HepG2 (cell line): Measurements from ENCODE around the gene TLCD1. TPM values are rescaled to one million over a fixed set of nuclear protein-coding genes. Genes with fewer than 3 reads are reported as not detected.

ENCODE experiments used
- ATF1 ChIP-seq: IDR thresholded peaks from 2 replicates; pipeline ENCODE4 v1.6.1; 2016; ENCODE audit warnings: mild to moderate bottlenecking, control low read depth
- ATF7 ChIP-seq, 2 experiments: fragments of 450-650 bp in 1 of 2; sonication (generic) in 1 of 2; formaldehyde crosslinking in 1 of 2; IDR thresholded peaks; 2 replicates each; pipeline versions ENCODE4 v1.4.0 to v1.6.1; 2016 to 2020; ENCODE audit warnings: antibody characterized with exemption in 1 of 2, mild to moderate bottlenecking in 1 of 2, missing genetic modification reagents in 1 of 2
- HNRNPK ChIP-seq: fragments of 200-400 bp; formaldehyde crosslinking; IDR thresholded peaks from 2 replicates; pipeline ENCODE4 v1.6.1; 2018; ENCODE audit warnings: low read length, low read depth, moderate library complexity, mild to moderate bottlenecking; ENCODE audit not compliant: poor library complexity, severe bottlenecking
- HOXA7 ChIP-seq: sonication (generic); formaldehyde crosslinking; IDR thresholded peaks from 2 replicates; pipeline ENCODE4 v1.8.1; 2022; ENCODE audit warnings: mild to moderate bottlenecking, missing genetic modification reagents, moderate library complexity
- KDM2A ChIP-seq: sonication (generic); formaldehyde crosslinking; IDR thresholded peaks from 2 replicates; pipeline ENCODE4 v1.4.0; 2020; ENCODE audit warnings: low read depth, missing genetic modification reagents, borderline replicate concordance
- KDM3A ChIP-seq: IDR thresholded peaks from 2 replicates; pipeline ENCODE4 v1.6.1; 2018; ENCODE audit warnings: low read depth, missing compliant biosample characterization
- KLF16 ChIP-seq, 2 experiments: sonication (generic) in 1 of 2; formaldehyde crosslinking in 1 of 2; IDR thresholded peaks; 2 replicates each; pipeline versions ENCODE4 v1.6.1 to v1.8.0; 2016 to 2023; ENCODE audit warnings: missing genetic modification reagents in 2 of 2, missing compliant biosample characterization in 1 of 2
- NONO ChIP-seq, 2 experiments: fragments of 450-650 bp in 1 of 2; sonication (generic) in 1 of 2; formaldehyde crosslinking in 1 of 2; IDR thresholded peaks in 1 of 2; conservative IDR thresholded peaks in 1 of 2; 2 replicates each; pipeline versions ENCODE4 v1.6.1 to v1.8.0; 2017 to 2022; ENCODE audit warnings: mild to moderate bottlenecking in 1 of 2, missing genetic modification reagents in 1 of 2, moderate library complexity in 1 of 2
- NR3C1 ChIP-seq: sonication (generic); formaldehyde crosslinking; IDR thresholded peaks from 2 replicates; pipeline ENCODE4 v1.4.0; 2020; ENCODE audit warnings: missing genetic modification reagents
- PAWR ChIP-seq: sonication (generic); formaldehyde crosslinking; IDR thresholded peaks from 2 replicates; pipeline ENCODE4 v1.4.0; 2020; ENCODE audit warnings: missing genetic modification reagents, mild to moderate bottlenecking, borderline replicate concordance
- POLR2A ChIP-seq, 2 experiments: IDR thresholded peaks; 2 replicates each; pipeline ENCODE4 v1.6.1; 2011; ENCODE audit warnings: low read depth in 2 of 2, low read length in 2 of 2, mild to moderate bottlenecking in 1 of 2, moderate library complexity in 1 of 2; ENCODE audit not compliant: insufficient read depth in 1 of 2
- RNF2 ChIP-seq: fragments of 450-650 bp; conservative IDR thresholded peaks from 2 replicates; pipeline ENCODE4 v1.6.1; 2016; ENCODE audit warnings: low read depth
- UBTF ChIP-seq: sonication (generic); formaldehyde crosslinking; IDR thresholded peaks from 2 replicates; pipeline ENCODE4 v1.4.0; 2020; ENCODE audit warnings: mild to moderate bottlenecking, missing genetic modification reagents
- ZBED4 ChIP-seq: sonication (generic); formaldehyde crosslinking; IDR thresholded peaks from 2 replicates; pipeline ENCODE4 v1.4.0; 2020; ENCODE audit warnings: missing genetic modification reagents, borderline replicate concordance
- ZNF143 ChIP-seq: sonication (generic); formaldehyde crosslinking; IDR thresholded peaks from 2 replicates; pipeline ENCODE4 v1.4.0; 2020; ENCODE audit warnings: missing genetic modification reagents
- ZNF205 ChIP-seq: IDR thresholded peaks from 2 replicates; pipeline ENCODE4 v1.6.1; 2018; ENCODE audit warnings: missing biosample characterization, missing genetic modification reagents
- ZNF556 ChIP-seq: sonication (generic); formaldehyde crosslinking; IDR thresholded peaks from 2 replicates; pipeline ENCODE4 v1.4.0; 2020; ENCODE audit warnings: mild to moderate bottlenecking, missing genetic modification reagents, borderline replicate concordance
- ZNF569 ChIP-seq: sonication (generic); formaldehyde crosslinking; IDR thresholded peaks from 2 replicates; pipeline ENCODE4 v1.5.0; 2020; ENCODE audit warnings: mild to moderate bottlenecking, missing genetic modification reagents, moderate library complexity, borderline replicate concordance
- ZNF615 ChIP-seq: sonication (generic); formaldehyde crosslinking; IDR thresholded peaks from 2 replicates; pipeline ENCODE4 v1.5.0; 2020; ENCODE audit warnings: mild to moderate bottlenecking, missing genetic modification reagents, borderline replicate concordance
- ZNF737 ChIP-seq: sonication (generic); formaldehyde crosslinking; IDR thresholded peaks from 2 replicates; pipeline ENCODE4 v1.5.0; 2020; ENCODE audit warnings: missing genetic modification reagents, mild to moderate bottlenecking, borderline replicate concordance
- ZNF800 ChIP-seq: sonication (generic); formaldehyde crosslinking; IDR thresholded peaks from 2 replicates; pipeline ENCODE4 v1.4.0; 2020; ENCODE audit warnings: missing genetic modification reagents
- polyA plus RNA-seq, 8 experiments: library from polyadenylated mRNA; depleted of rRNA in 3 of 8; stranded (reverse) in 7 of 8; unstranded in 1 of 8; fragments of >200 nt; fragmentation: Illumina TruSeq in 4 of 8; extraction: Trizol in 4 of 8; gene quantifications; 2 replicates each; pipeline versions ENCODE4 v1.2.1 to v1.2.3, GENCODE V29; 2011 to 2016; ENCODE audit warnings: low read depth in 4 of 8, missing spikeins in 1 of 8, mixed read lengths in 1 of 8; ENCODE audit not compliant: insufficient read depth in 1 of 8
- total RNA-seq, 5 experiments: library from RNA; depleted of rRNA; stranded (reverse); fragments of >200 nt; fragmentation: Illumina TruSeq; extraction: Trizol; gene quantifications; 2 replicates each; pipeline ENCODE4 v1.2.3, GENCODE V29; 2016; ENCODE audit warnings: low read depth in 1 of 5

The TLCD1 gene
- total and polyA plus RNA-seq, 2 of the 13 experiments (the other 11 are each of a cell fraction or from before 2014, with no cell fraction given): 14.9 to 19.6 TPM

GRCh38 chr17:28720247-28720996 is 5.6 kb downstream of the TLCD1 start (continued):
- TF ChIP-seq ZNF737 (CRISPR knock-in tag): peak; percentile 69; the same call in 1 of the 2 replicates
- TF ChIP-seq PAWR (CRISPR knock-in tag): no peak
- TF ChIP-seq ZNF143 (CRISPR knock-in tag): no peak
- no peak for TF ChIP-seq ATF7 (IDR thresholded peaks at IDR 0.05)
- TF ChIP-seq ATF7 (CRISPR knock-in tag; IDR thresholded peaks at IDR 0.05): no peak
- no peak for TF ChIP-seq ZNF556 (CRISPR knock-in tag)
- no peak for TF ChIP-seq KLF16 (CRISPR knock-in tag; IDR thresholded peaks at IDR 0.05)
- no peak for TF ChIP-seq ZNF569 (CRISPR knock-in tag)
- TF ChIP-seq ATF1 (CRISPR knock-in tag): no peak
- peak; percentile 23; the same call in 1 of the 2 replicates for TF ChIP-seq UBTF (CRISPR knock-in tag)
- TF ChIP-seq HOXA7 (CRISPR knock-in tag): no peak
- TF ChIP-seq HNRNPK: no peak
- no peak for TF ChIP-seq NR3C1 (CRISPR knock-in tag)
- TF ChIP-seq ZNF615 (CRISPR knock-in tag): no peak
- no peak for TF ChIP-seq NONO (IDR thresholded peaks at IDR 0.05)
- no peak for TF ChIP-seq NONO (CRISPR knock-in tag; conservative IDR thresholded peaks at IDR 0.05)
- TF ChIP-seq RNF2: no peak
- TF ChIP-seq ZBED4 (CRISPR knock-in tag): no peak; the same call in 1 of the 2 replicates
- TF ChIP-seq ZNF800 (CRISPR knock-in tag): no peak
- TF ChIP-seq ZNF205: no peak; the same call in 1 of the 2 replicates
- TF ChIP-seq KDM3A (CRISPR knock-in tag): no peak
- peak in 1 of 2 experiments; percentile 21; a peak in 2 of 4 replicates for TF ChIP-seq POLR2A (IDR thresholded peaks at IDR 0.05; ENCODE audit: insufficient read depth in 1 of 2, low read depth in 2 of 2, low read length in 2 of 2)
- no peak for TF ChIP-seq KDM2A (CRISPR knock-in tag)
